AG04450 (cell line): ENCODE results near the gene EML6. TPM values are rescaled to one million over a fixed set of nuclear protein-coding genes. Genes with fewer than 3 reads are reported as not detected.
"Not testable (repeated sequence)": the region's sequence is repeated elsewhere in the genome, so short reads cannot be mapped to it uniquely, and the experiment has no call there.

Experiments used
- CTCF ChIA-PET: fragments of 300-600, 350-600 bp; formaldehyde crosslinking; extraction: SDS; loops from one replicate; lab custom pipeline; 2022; ENCODE audit warnings: antibody characterized with exemption, inconsistent platforms; lab: Charles Lee
- POLR2A ChIA-PET: fragments of 350-600 bp; formaldehyde crosslinking; extraction: SDS; loops from one replicate; lab custom pipeline; 2021; ENCODE audit warnings: antibody characterized with exemption, inconsistent platforms; lab: Yijun Ruan, JAX
- DNase-seq: peaks from one replicate; pipeline ENCODE4 v3.0.0-alpha.2; 2011; ENCODE audit warnings: low read depth, low spot score
- H3K27ac ChIP-seq: one replicate; pipeline ENCODE4 v1.5.1; 2012; ENCODE audit warnings: low read depth, low read length, control low read depth
- H3K27me3 ChIP-seq: one replicate; pipeline ENCODE4 v1.6.0; 2012; ENCODE audit warnings: low read length; ENCODE audit not compliant: control insufficient read depth, insufficient read depth
- H3K4me3 ChIP-seq: 2 replicates; pipeline ENCODE4 v1.5.1; 2011; ENCODE audit warnings: mild to moderate bottlenecking, low read depth, low read length, control low read depth
- H3K9me3 ChIP-seq: 2 replicates; pipeline ENCODE4 v1.5.1; 2012; ENCODE audit warnings: low read length; ENCODE audit not compliant: control insufficient read depth, insufficient read depth
- CTCF ChIP-seq: IDR thresholded peaks from 2 replicates; pipeline ENCODE4 v1.5.1; 2011; ENCODE audit warnings: low read depth, low read length, control low read depth, inconsistent platforms
- polyA plus RNA-seq: library from polyadenylated mRNA; depleted of rRNA; stranded (reverse); fragments of >200 nt; gene quantifications from 2 replicates; pipeline ENCODE4 v1.2.3, GENCODE V29; 2011

The EML6 gene
- polyA plus RNA-seq, 1 experiment = 0.30 TPM

- DNase-seq = no peak
- no peak for TF ChIP-seq CTCF
- Histone ChIP-seq H3K4me3 (no peak overlapping the region), H3K27ac (no peak overlapping the region), H3K27me3 (no peaks in the 10 kb centered on the region), H3K9me3 (no peaks in the 10 kb centered on the region; the same call in 1 of the 2 replicates)
- ChIA-PET CTCF (no interaction called here), POLR2A (no interaction called here)
Measured at GRCh38 chr2:54695378-54695777, 28.1 kb upstream of the EML6 start.

- ChIA-PET POLR2A (no interaction called here), CTCF (interaction anchor here (1.3 kb wide), 1 partner anchor 40 kb away, joined by 3 read pairs; no protein-coding TSS in a partner anchor)
- TF ChIP-seq CTCF = no peak
- Histone ChIP-seq H3K4me3 (no peak overlapping the region), H3K9me3 (no peaks in the 10 kb centered on the region; the same call in 1 of the 2 replicates), H3K27ac (no peak overlapping the region), H3K27me3 (no peaks in the 10 kb centered on the region)
- DNase-seq = no peak
Measured at GRCh38 chr2:54697934-54698333, 25.5 kb upstream of the EML6 start.

- H3K27me3 ChIP-seq, CTCF ChIA-PET, H3K27ac ChIP-seq, DNase-seq, H3K9me3 ChIP-seq, POLR2A ChIA-PET, H3K4me3 ChIP-seq: not testable (repeated sequence)
Measured at GRCh38 chr2:54698926-54699325, 24.5 kb upstream of the EML6 start.

GRCh38 chr2:54699665-54700064 lies 23.8 kb upstream of the EML6 start:
- no peaks in the 10 kb centered on the region; the same call in 1 of the 2 replicates for H3K9me3 ChIP-seq
- no peaks in the 10 kb centered on the region for H3K27me3 ChIP-seq
- ChIA-PET CTCF (no interaction called here), POLR2A (no interaction called here)
- no peak overlapping the region for H3K27ac ChIP-seq
- no peak for TF ChIP-seq CTCF
- no peak for DNase-seq
- H3K4me3 ChIP-seq = no peak overlapping the region

- H3K9me3 ChIP-seq = no peaks in the 10 kb centered on the region; the same call in 1 of the 2 replicates
- H3K4me3 ChIP-seq = no peak overlapping the region
- DNase-seq = no peak
- no peaks in the 10 kb centered on the region for H3K27me3 ChIP-seq
- H3K27ac ChIP-seq = no peak overlapping the region
- no peak for TF ChIP-seq CTCF
- CTCF ChIA-PET = no interaction called here
- POLR2A ChIA-PET = no interaction called here
Measured at GRCh38 chr2:54701029-54701428, 22.4 kb upstream of the EML6 start.
